ENCODE data around the gene UGT3A1. TPM values are rescaled to one million over a fixed set of nuclear protein-coding genes. Genes with fewer than 3 reads are reported as not detected.

UGT3A1 gene
- total RNA-seq, 1 experiment from 2014 or later = not detected

DNA sequence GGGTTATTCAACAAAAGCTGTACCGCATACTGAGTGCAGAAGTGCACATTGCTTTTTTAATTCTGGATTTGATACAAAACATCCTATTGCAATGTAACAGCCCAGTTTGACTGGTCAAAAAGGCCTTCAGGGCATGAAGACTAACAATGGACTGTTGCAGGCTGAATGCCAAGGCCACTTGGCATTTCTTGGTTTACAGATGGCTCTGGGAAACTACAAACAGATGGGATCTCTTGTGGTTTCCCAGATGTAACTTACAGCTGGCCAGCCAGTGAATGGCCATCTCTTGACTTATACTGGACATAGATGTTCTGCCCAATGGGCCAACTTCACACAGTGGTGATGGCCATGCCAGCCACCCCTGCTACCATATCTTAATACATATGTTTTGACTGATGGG lies 38.7 kb upstream of the UGT3A1 start:
- BruUV-seq (replicated peaks) = no TSS peak
- Histone ChIP-seq H3K9me3 (no peaks in the 10 kb centered on the region), H3K36me3 (ENCODE audit: control insufficient read depth, insufficient read depth, low read length) (no peaks in the 10 kb centered on the region), H3K27me3 (replicated peaks; ENCODE audit: control insufficient read depth, insufficient read depth, low read length) (no peaks in the 10 kb centered on the region), H3K4me1 (no peaks in the 10 kb centered on the region), H3K4me3 (ENCODE audit: low read depth, low read length) (no peak overlapping the region)
- intact Hi-C loops (cut with micrococcal nuclease; ENCODE audit: unreplicated experiment) = no loop called here
- no peaks in the 10 kb centered on the region for H3K9me3 Mint-ChIP-seq (ENCODE audit: unreplicated experiment)
- no peaks in the 10 kb centered on the region for H3K4me1 Mint-ChIP-seq (ENCODE audit: low read depth, unreplicated experiment)
- peaks cover 2% of the 10 kb centered on the region for H3K27me3 Mint-ChIP-seq (ENCODE audit: insufficient read depth, unreplicated experiment)
- H3K4me3 Mint-ChIP-seq (ENCODE audit: unreplicated experiment) = no peak overlapping the region
- POLR2A ChIA-PET = no interaction called here
- no peak overlapping the region for H3K27ac Mint-ChIP-seq (ENCODE audit: unreplicated experiment)
- H3K36me3 Mint-ChIP-seq (ENCODE audit: insufficient read depth, unreplicated experiment) = peaks cover 6% of the 10 kb centered on the region
- no peak for DNase-seq
- CTCF ChIA-PET = interaction anchor here (0.6 kb wide), 1 partner anchor 30 kb away, joined by 3 read pairs; no protein-coding TSS in a partner anchor
- TF ChIP-seq, protein P1, sequence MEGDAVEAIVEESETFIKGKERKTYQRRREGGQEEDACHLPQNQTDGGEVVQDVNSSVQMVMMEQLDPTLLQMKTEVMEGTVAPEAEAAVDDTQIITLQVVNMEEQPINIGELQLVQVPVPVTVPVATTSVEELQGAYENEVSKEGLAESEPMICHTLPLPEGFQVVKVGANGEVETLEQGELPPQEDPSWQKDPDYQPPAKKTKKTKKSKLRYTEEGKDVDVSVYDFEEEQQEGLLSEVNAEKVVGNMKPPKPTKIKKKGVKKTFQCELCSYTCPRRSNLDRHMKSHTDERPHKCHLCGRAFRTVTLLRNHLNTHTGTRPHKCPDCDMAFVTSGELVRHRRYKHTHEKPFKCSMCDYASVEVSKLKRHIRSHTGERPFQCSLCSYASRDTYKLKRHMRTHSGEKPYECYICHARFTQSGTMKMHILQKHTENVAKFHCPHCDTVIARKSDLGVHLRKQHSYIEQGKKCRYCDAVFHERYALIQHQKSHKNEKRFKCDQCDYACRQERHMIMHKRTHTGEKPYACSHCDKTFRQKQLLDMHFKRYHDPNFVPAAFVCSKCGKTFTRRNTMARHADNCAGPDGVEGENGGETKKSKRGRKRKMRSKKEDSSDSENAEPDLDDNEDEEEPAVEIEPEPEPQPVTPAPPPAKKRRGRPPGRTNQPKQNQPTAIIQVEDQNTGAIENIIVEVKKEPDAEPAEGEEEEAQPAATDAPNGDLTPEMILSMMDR (IDR thresholded peaks at IDR 0.05; ENCODE audit: insufficient read depth in 1 of 2, low read depth in 1 of 2, low read length in 1 of 2, severe bottlenecking in 1 of 2, unreplicated experiment in 1 of 2) = no peak

DNA sequence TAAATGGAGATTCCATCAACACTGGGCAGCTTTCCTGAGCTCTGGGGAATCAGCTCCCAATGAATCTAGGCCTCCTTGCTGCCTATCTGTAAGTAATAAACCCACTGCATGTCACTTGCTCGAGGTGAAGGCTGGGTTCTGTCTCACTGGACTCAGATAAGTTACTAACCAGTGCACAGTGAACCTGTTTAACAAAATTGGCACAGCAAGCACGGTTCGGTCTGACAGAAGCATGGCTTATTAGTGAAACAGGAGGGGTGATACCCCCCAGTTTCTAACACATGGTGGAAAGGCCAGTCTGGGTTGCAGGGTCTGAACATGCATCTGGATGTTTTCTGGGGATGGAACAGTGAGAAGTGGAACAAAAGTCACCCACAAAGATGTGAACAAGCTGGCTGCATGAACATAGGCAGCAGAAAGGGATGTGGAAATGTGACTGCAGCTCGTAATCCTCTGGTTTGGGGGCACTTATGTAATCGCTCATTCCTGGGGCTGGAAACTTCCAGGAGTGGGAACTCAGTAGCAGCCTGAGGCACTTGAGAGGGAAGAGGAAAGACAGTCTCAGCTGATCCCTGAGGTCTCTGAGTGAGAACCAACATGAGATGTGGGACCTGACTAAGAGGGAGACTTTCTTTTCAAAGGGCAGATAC lies 37.8 kb upstream of the UGT3A1 start:
- POLR2A ChIA-PET = no interaction called here
- no peak overlapping the region for H3K4me3 ChIP-seq (ENCODE audit: low read depth, low read length)
- Mint-ChIP-seq H3K36me3 (ENCODE audit: insufficient read depth, unreplicated experiment) (peaks cover 6% of the 10 kb centered on the region), H3K4me3 (ENCODE audit: unreplicated experiment) (no peak overlapping the region), H3K27me3 (ENCODE audit: insufficient read depth, unreplicated experiment) (peaks cover 2% of the 10 kb centered on the region), H3K9me3 (ENCODE audit: unreplicated experiment) (no peaks in the 10 kb centered on the region), H3K4me1 (ENCODE audit: low read depth, unreplicated experiment) (no peaks in the 10 kb centered on the region), H3K27ac (ENCODE audit: unreplicated experiment) (no peak overlapping the region)
- TF ChIP-seq, protein P1 (IDR thresholded peaks at IDR 0.05; ENCODE audit: insufficient read depth in 1 of 2, low read depth in 1 of 2, low read length in 1 of 2, severe bottlenecking in 1 of 2, unreplicated experiment in 1 of 2) = no peak
- CTCF ChIA-PET = no interaction called here
- no peaks in the 10 kb centered on the region for H3K27me3 ChIP-seq (replicated peaks; ENCODE audit: control insufficient read depth, insufficient read depth, low read length)
- no peaks in the 10 kb centered on the region for H3K4me1 ChIP-seq
- no peaks in the 10 kb centered on the region for H3K36me3 ChIP-seq (ENCODE audit: control insufficient read depth, insufficient read depth, low read length)
- BruUV-seq (replicated peaks) = no TSS peak
- H3K9me3 ChIP-seq = no peaks in the 10 kb centered on the region
- intact Hi-C loops (cut with micrococcal nuclease; ENCODE audit: unreplicated experiment) = no loop called here
- DNase-seq = no peak

GRCh38 chr5:36027711-36028110 lies 36.5 kb upstream of the UGT3A1 start:
- peaks cover 1% of the 10 kb centered on the region for H3K9me3 Mint-ChIP-seq (ENCODE audit: unreplicated experiment)
- intact Hi-C loops (cut with micrococcal nuclease; ENCODE audit: unreplicated experiment) = no loop called here
- POLR2A ChIA-PET = no interaction called here
- H3K36me3 ChIP-seq (ENCODE audit: control insufficient read depth, insufficient read depth, low read length) = no peaks in the 10 kb centered on the region
- DNase-seq = no peak
- CTCF ChIA-PET = no interaction called here
- no peak overlapping the region for H3K27ac Mint-ChIP-seq (ENCODE audit: unreplicated experiment)
- H3K4me1 Mint-ChIP-seq (ENCODE audit: low read depth, unreplicated experiment) = no peaks in the 10 kb centered on the region
- TF ChIP-seq, protein P1 (IDR thresholded peaks at IDR 0.05; ENCODE audit: insufficient read depth in 1 of 2, low read depth in 1 of 2, low read length in 1 of 2, severe bottlenecking in 1 of 2, unreplicated experiment in 1 of 2) = no peak
- no peak overlapping the region for H3K4me3 Mint-ChIP-seq (ENCODE audit: unreplicated experiment)
- H3K36me3 Mint-ChIP-seq (ENCODE audit: insufficient read depth, unreplicated experiment) = peaks cover 6% of the 10 kb centered on the region
- no TSS peak for BruUV-seq (replicated peaks)
- H3K27me3 ChIP-seq (replicated peaks; ENCODE audit: control insufficient read depth, insufficient read depth, low read length) = no peaks in the 10 kb centered on the region
- H3K4me3 ChIP-seq (ENCODE audit: low read depth, low read length) = no peak overlapping the region
- H3K27me3 Mint-ChIP-seq (ENCODE audit: insufficient read depth, unreplicated experiment) = peaks cover 2% of the 10 kb centered on the region
- H3K4me1 ChIP-seq = no peaks in the 10 kb centered on the region
- H3K9me3 ChIP-seq = no peaks in the 10 kb centered on the region

All from Caco-2 (cell line).